ENCODE results near the gene AKAP6. TPM values are rescaled to one million over a fixed set of nuclear protein-coding genes. Genes with fewer than 3 reads are reported as not detected.

The AKAP6 gene
- total and polyA plus RNA-seq, 2 experiments from 2014 or later, result 0.38 to 0.42 TPM

GRCh38 chr14:32384464-32384863 is 55.4 kb downstream of the AKAP6 start:
- no peak overlapping the region for H3K4me2 ChIP-seq
- H3K4me1 ChIP-seq (ENCODE audit: insufficient read depth), result no peaks in the 10 kb centered on the region
- no peaks in the 10 kb centered on the region for H3K36me3 Mint-ChIP-seq (ENCODE audit: low read depth)
- no peaks in the 10 kb centered on the region for H3K79me2 ChIP-seq (replicated peaks; ENCODE audit: insufficient read depth)
- ATAC-seq (no peak), DNase-seq (ENCODE audit: low spot score) (no peak)
- H3K9me2 ChIP-seq (ENCODE audit: insufficient read depth), result 0 out of 2 replicates have a peak, but pooled peaks cover 5% of the 10 kb centered on the region
- no peaks in the 10 kb centered on the region for H3K36me3 ChIP-seq (ENCODE audit: insufficient read depth)
- H3K9me3 Mint-ChIP-seq, result peaks cover 2% of the 10 kb centered on the region; the same call in 1 of the 3 replicates
- H3K27me3 ChIP-seq (ENCODE audit: insufficient read depth), result no peaks in the 10 kb centered on the region
- no peak overlapping the region for H3K27ac ChIP-seq (ENCODE audit: low read depth)
- H2AFZ ChIP-seq, result no peak overlapping the region
- H3K27ac Mint-ChIP-seq, result no peak overlapping the region
- H3K4me3 ChIP-seq, result no peak overlapping the region
- peaks cover 1% of the 10 kb centered on the region for H3K27me3 Mint-ChIP-seq (ENCODE audit: insufficient read depth, low read depth, poor library complexity)
- TF ChIP-seq JUNB (IDR thresholded peaks at IDR 0.05; ENCODE audit: unreplicated experiment), result no peak
- TF ChIP-seq POLR2AphosphoS5 (IDR thresholded peaks at IDR 0.05; ENCODE audit: low read depth), result no peak
- TF ChIP-seq EZH2 (IDR thresholded peaks at IDR 0.05; ENCODE audit: low read depth, unreplicated experiment), result no peak
- TF ChIP-seq NANOG (IDR thresholded peaks at IDR 0.05; ENCODE audit: borderline replicate concordance), result no peak
- TF ChIP-seq ZNF331 (CRISPR knock-in tag; IDR thresholded peaks at IDR 0.05; ENCODE audit: low read depth), result no peak
- TF ChIP-seq, protein P1, sequence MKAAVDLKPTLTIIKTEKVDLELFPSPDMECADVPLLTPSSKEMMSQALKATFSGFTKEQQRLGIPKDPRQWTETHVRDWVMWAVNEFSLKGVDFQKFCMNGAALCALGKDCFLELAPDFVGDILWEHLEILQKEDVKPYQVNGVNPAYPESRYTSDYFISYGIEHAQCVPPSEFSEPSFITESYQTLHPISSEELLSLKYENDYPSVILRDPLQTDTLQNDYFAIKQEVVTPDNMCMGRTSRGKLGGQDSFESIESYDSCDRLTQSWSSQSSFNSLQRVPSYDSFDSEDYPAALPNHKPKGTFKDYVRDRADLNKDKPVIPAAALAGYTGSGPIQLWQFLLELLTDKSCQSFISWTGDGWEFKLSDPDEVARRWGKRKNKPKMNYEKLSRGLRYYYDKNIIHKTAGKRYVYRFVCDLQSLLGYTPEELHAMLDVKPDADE (IDR thresholded peaks at IDR 0.05), result no peak
- TF ChIP-seq, protein P2, sequence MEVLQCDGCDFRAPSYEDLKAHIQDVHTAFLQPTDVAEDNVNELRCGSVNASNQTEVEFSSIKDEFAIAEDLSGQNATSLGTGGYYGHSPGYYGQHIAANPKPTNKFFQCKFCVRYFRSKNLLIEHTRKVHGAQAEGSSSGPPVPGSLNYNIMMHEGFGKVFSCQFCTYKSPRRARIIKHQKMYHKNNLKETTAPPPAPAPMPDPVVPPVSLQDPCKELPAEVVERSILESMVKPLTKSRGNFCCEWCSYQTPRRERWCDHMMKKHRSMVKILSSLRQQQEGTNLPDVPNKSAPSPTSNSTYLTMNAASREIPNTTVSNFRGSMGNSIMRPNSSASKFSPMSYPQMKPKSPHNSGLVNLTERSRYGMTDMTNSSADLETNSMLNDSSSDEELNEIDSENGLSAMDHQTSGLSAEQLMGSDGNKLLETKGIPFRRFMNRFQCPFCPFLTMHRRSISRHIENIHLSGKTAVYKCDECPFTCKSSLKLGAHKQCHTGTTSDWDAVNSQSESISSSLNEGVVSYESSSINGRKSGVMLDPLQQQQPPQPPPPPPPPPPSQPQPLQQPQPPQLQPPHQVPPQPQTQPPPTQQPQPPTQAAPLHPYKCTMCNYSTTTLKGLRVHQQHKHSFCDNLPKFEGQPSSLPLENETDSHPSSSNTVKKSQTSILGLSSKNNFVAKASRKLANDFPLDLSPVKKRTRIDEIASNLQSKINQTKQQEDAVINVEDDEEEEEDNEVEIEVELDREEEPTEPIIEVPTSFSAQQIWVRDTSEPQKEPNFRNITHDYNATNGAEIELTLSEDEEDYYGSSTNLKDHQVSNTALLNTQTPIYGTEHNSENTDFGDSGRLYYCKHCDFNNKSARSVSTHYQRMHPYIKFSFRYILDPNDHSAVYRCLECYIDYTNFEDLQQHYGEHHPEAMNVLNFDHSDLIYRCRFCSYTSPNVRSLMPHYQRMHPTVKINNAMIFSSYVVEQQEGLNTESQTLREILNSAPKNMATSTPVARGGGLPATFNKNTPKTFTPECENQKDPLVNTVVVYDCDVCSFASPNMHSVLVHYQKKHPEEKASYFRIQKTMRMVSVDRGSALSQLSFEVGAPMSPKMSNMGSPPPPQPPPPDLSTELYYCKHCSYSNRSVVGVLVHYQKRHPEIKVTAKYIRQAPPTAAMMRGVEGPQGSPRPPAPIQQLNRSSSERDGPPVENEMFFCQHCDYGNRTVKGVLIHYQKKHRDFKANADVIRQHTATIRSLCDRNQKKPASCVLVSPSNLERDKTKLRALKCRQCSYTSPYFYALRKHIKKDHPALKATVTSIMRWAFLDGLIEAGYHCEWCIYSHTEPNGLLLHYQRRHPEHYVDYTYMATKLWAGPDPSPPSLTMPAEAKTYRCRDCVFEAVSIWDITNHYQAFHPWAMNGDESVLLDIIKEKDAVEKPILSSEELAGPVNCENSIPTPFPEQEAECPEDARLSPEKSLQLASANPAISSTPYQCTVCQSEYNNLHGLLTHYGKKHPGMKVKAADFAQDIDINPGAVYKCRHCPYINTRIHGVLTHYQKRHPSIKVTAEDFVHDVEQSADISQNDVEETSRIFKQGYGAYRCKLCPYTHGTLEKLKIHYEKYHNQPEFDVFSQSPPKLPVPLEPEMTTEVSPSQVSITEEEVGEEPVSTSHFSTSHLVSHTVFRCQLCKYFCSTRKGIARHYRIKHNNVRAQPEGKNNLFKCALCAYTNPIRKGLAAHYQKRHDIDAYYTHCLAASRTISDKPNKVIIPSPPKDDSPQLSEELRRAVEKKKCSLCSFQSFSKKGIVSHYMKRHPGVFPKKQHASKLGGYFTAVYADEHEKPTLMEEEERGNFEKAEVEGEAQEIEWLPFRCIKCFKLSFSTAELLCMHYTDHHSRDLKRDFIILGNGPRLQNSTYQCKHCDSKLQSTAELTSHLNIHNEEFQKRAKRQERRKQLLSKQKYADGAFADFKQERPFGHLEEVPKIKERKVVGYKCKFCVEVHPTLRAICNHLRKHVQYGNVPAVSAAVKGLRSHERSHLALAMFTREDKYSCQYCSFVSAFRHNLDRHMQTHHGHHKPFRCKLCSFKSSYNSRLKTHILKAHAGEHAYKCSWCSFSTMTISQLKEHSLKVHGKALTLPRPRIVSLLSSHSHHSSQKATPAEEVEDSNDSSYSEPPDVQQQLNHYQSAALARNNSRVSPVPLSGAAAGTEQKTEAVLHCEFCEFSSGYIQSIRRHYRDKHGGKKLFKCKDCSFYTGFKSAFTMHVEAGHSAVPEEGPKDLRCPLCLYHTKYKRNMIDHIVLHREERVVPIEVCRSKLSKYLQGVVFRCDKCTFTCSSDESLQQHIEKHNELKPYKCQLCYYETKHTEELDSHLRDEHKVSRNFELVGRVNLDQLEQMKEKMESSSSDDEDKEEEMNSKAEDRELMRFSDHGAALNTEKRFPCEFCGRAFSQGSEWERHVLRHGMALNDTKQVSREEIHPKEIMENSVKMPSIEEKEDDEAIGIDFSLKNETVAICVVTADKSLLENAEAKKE (CRISPR knock-in tag; IDR thresholded peaks at IDR 0.05), result no peak
- TF ChIP-seq CREB1 (CRISPR knock-in tag; IDR thresholded peaks at IDR 0.05; ENCODE audit: low read depth), result no peak
- no peak for TF ChIP-seq STAT1 (IDR thresholded peaks at IDR 0.05; ENCODE audit: unreplicated experiment)
- no peak for TF ChIP-seq REST (IDR thresholded peaks at IDR 0.05; ENCODE audit: unreplicated experiment)
- TF ChIP-seq ZNF114 (CRISPR knock-in tag; IDR thresholded peaks at IDR 0.05), result no peak
- no peak for TF ChIP-seq CTCF (conservative IDR thresholded peaks at IDR 0.05; ENCODE audit: low read depth in 2 of 2)
- no peak for TF ChIP-seq EZH2phosphoT487 (IDR thresholded peaks at IDR 0.05; ENCODE audit: unreplicated experiment)
- H3F3A ChIP-seq (replicated peaks; ENCODE audit: low read depth), result no peaks in the 10 kb centered on the region
- no peak overlapping the region for H3K4me3 Mint-ChIP-seq
- H3K4me1 Mint-ChIP-seq, result no peaks in the 10 kb centered on the region
- H4K20me1 ChIP-seq (replicated peaks; ENCODE audit: insufficient read depth), result no peaks in the 10 kb centered on the region

Data from GM23338 (cell line).